ENCODE results near the gene GRB7. TPM values are rescaled to one million over a fixed set of nuclear protein-coding genes. Genes with fewer than 3 reads are reported as not detected.
A peak's percentile ranks its signal among the peaks of the same experiment; 100 is the strongest.

GRB7 gene
- total RNA-seq, 4 donors from 2014 or later: 0.41 to 0.70 TPM; not detected in 2

- intact Hi-C loops (cut with DNase I; ENCODE audit: low total_unique reads): no loop called here
Measured at GRCh38 chr17:39703913-39704312, 33.8 kb upstream of the GRB7 start.

GRCh38 chr17:39704821-39705551 is 32.8 kb upstream of the GRB7 start:
- no peak overlapping the region for H3K4me3 ChIP-seq
- in situ Hi-C loops (cut with MboI; ENCODE audit: low sequenced_read_pairs in 4 of 4) (no loop called here), intact Hi-C loops (cut with DNase I; ENCODE audit: low total_unique reads) (no loop called here)
- TF ChIP-seq CTCF (IDR thresholded peaks at IDR 0.05 in 4 of 5, conservative IDR thresholded peaks at IDR 0.05 in 1 of 5) (peak in 3 of 5 experiments; percentile 16 to 34 (median 21)), POLR2A (IDR thresholded peaks at IDR 0.05) (no peak)
- H3K36me3 ChIP-seq: peaks cover 0 to 19% of the 10 kb centered on the region in 2 donors
- no peaks in the 10 kb centered on the region for H3K9me3 ChIP-seq
- H3K4me1 ChIP-seq: peaks cover 21 to 50% of the 10 kb centered on the region in 2 donors
- DNase-seq (no peak), ATAC-seq (no peak)
- H3K27ac ChIP-seq: peak overlapping the region; percentile 20 to 76 (median 60)
- no peaks in the 10 kb centered on the region for H3K27me3 ChIP-seq

More at GRCh38 chr17:39703913-39704312, 33.8 kb upstream of the GRB7 start:
- H3K27me3 ChIP-seq: no peaks in the 10 kb centered on the region
- ATAC-seq (no peak), DNase-seq (no peak)
- H3K27ac ChIP-seq: peak overlapping the region in 1 of 4 donors; percentile 51
- no peak for TF ChIP-seq CTCF (IDR thresholded peaks at IDR 0.05 in 4 of 5, conservative IDR thresholded peaks at IDR 0.05 in 1 of 5)
- TF ChIP-seq POLR2A (IDR thresholded peaks at IDR 0.05): no peak
- peaks cover 0 to 9% of the 10 kb centered on the region in 2 donors for H3K36me3 ChIP-seq
- H3K4me1 ChIP-seq: peaks cover 29 to 57% of the 10 kb centered on the region in 2 donors
- H3K4me3 ChIP-seq: no peak overlapping the region
- in situ Hi-C loops (cut with MboI; ENCODE audit: low sequenced_read_pairs in 4 of 4): no loop called here
- H3K9me3 ChIP-seq: no peaks in the 10 kb centered on the region

- peak in 1 of 2 donors; percentile 39 for DNase-seq
- ATAC-seq: peak; percentile 59 to 61
- no peaks in the 10 kb centered on the region for H3K9me3 ChIP-seq
Measured at GRCh38 chr17:39705786-39706348, 31.9 kb upstream of the GRB7 start.

GRCh38 chr17:39706383-39706782 is 31.4 kb upstream of the GRB7 start:
- in situ Hi-C loops (cut with MboI; ENCODE audit: low sequenced_read_pairs in 4 of 4) (no loop called here), intact Hi-C loops (cut with DNase I; ENCODE audit: low total_unique reads) (no loop called here)
- no peak for TF ChIP-seq CTCF (IDR thresholded peaks at IDR 0.05 in 4 of 5, conservative IDR thresholded peaks at IDR 0.05 in 1 of 5)
- TF ChIP-seq POLR2A (IDR thresholded peaks at IDR 0.05): no peak
- no peak for ATAC-seq
- H3K27me3 ChIP-seq: no peaks in the 10 kb centered on the region
- DNase-seq: no peak
- no peaks in the 10 kb centered on the region for H3K9me3 ChIP-seq
- H3K4me1 ChIP-seq: peaks cover 17 to 39% of the 10 kb centered on the region in 2 donors
- H3K4me3 ChIP-seq: no peak overlapping the region
- peak overlapping the region in 2 of 4 donors; percentile 58 to 76 for H3K27ac ChIP-seq
- H3K36me3 ChIP-seq: peaks cover 0 to 30% of the 10 kb centered on the region in 2 donors

More at GRCh38 chr17:39705786-39706348, 31.9 kb upstream of the GRB7 start:
- Histone ChIP-seq H3K36me3 (peaks cover 0 to 28% of the 10 kb centered on the region in 2 donors), H3K27me3 (no peaks in the 10 kb centered on the region), H3K4me1 (peaks cover 18 to 44% of the 10 kb centered on the region in 2 donors), H3K27ac (peak overlapping the region; percentile 20 to 76 (median 60)), H3K4me3 (no peak overlapping the region)
- in situ Hi-C loops (cut with MboI; ENCODE audit: low sequenced_read_pairs in 4 of 4) (no loop called here), intact Hi-C loops (cut with DNase I; ENCODE audit: low total_unique reads) (no loop called here)
- TF ChIP-seq POLR2A (IDR thresholded peaks at IDR 0.05) (no peak), CTCF (IDR thresholded peaks at IDR 0.05 in 4 of 5, conservative IDR thresholded peaks at IDR 0.05 in 1 of 5) (no peak)
